Measurements from ENCODE around the gene FAM3A. TPM values are rescaled to one million over a fixed set of nuclear protein-coding genes. Genes with fewer than 3 reads are reported as not detected.

Gene FAM3A
- total and polyA plus RNA-seq, 10 of the 15 experiments (the other 5 are each of a cell fraction or from before 2014, with no cell fraction given): 0.29 to 21.1 (median 11.4) TPM

DNA sequence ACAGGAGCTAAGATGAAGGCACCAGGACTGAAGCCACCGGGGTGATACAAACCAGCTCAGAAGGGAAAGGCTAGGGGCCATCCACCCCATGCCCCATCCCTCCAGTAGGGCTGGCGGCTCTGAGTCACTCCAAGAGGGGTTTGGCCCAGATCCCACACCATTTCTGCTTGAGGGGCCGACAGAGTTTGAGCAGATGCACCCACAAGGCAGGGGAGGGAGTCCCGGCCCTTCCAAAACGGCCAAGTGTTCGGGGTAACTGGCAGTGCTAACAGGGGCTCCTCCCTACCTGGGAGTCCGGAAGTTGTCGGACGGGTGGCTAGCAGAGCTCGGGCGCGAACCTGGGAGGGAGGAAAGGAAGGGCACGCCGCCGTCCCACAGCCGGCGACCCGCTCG, 26.0 kb downstream of the FAM3A start:
- DNase-seq (ENCODE audit: low read depth, low spot score) (no peak), ATAC-seq (peak; percentile 35), FAIRE-seq (no peak)
- Histone ChIP-seq H3K4me3 (peak overlapping the region; percentile 74), H4K20me1 (ENCODE audit: control insufficient read depth, insufficient read depth) (no peaks in the 10 kb centered on the region), H3K4me1 (ENCODE audit: control insufficient read depth, insufficient read depth, low read length) (peaks cover 6% of the 10 kb centered on the region; the same call in 1 of the 2 replicates), H3K27me3 (replicated peaks in 1 of 2; ENCODE audit: control insufficient read depth in 2 of 2, insufficient read depth in 2 of 2, low read length in 1 of 2) (no peaks in the 10 kb centered on the region), H3K36me3 (ENCODE audit: control insufficient read depth in 2 of 2, insufficient read depth in 2 of 2, low read length in 1 of 2) (peaks cover 0 to 2% of the 10 kb centered on the region in 2 experiments; a peak in 1 of 4 replicates), H2AFZ (ENCODE audit: control insufficient read depth, low read depth, low read length) (peak overlapping the region; percentile 55), H3K27ac (ENCODE audit: control insufficient read depth, insufficient read depth) (peak overlapping the region; percentile 76), H3K9me3 (replicated peaks; ENCODE audit: control insufficient read depth, insufficient read depth, low read length) (no peaks in the 10 kb centered on the region; the same call in 2 of the 3 replicates), H3K4me2 (ENCODE audit: control insufficient read depth, insufficient read depth) (peak overlapping the region; percentile 84), H3K9ac (ENCODE audit: control insufficient read depth, insufficient read depth, low read length) (peak overlapping the region; percentile 80), H3K79me2 (ENCODE audit: control insufficient read depth, insufficient read depth, low read length) (peaks cover 16% of the 10 kb centered on the region)
- POLR2A ChIA-PET: interaction anchor here (0.7 to 3.3 kb wide), 17 partner anchors 9 to 121 kb away, joined by 3 to 14 read pairs (median 4); partner anchors contain the start of genes EMD, FAM3A and RPL10
- RAD21 ChIA-PET (ENCODE audit: unreplicated experiment): interaction anchor here (0.6 to 1.9 kb wide), 10 partner anchors 11 to 116 kb away, joined by 3 to 7 read pairs (median 4); partner anchors contain the start of genes FAM3A, LAGE3 and RPL10
- in situ Hi-C loops (cut with MboI): no loop called here
- BruUV-seq (replicated peaks): TSS peak; percentile 81
- SMC1A ChIA-PET (ENCODE audit: uncharacterized antibody, unreplicated experiment): interaction anchor here (0.9 to 2.2 kb wide), 4 partner anchors 10 to 62 kb away, joined by 3 to 7 read pairs (median 4); partner anchors contain the start of genes ATP6AP1 and FAM3A
- 34% methylated on average over 15 of the region's 19 CpGs for WGBS (ENCODE audit: insufficient coverage, insufficient replicate concordance, low lambda C conversion rate, missing lambda C conversion rate)
- intact Hi-C loops (cut with micrococcal nuclease; ENCODE audit: unreplicated experiment): loop anchor here (1.0 kb wide), 1 partner anchor 37 kb away; no protein-coding TSS in a partner anchor
- CTCF ChIA-PET: interaction anchor here (0.6 to 2.4 kb wide), 4 partner anchors 9 to 110 kb away, joined by 3 to 13 read pairs (median 4); no protein-coding TSS in a partner anchor
- TF ChIP-seq IKZF2 (IDR thresholded peaks at IDR 0.05): no peak
- TF ChIP-seq FOXM1 (IDR thresholded peaks at IDR 0.05; ENCODE audit: low read depth, low read length): no peak
- no peak for TF ChIP-seq ZNF687 (IDR thresholded peaks at IDR 0.05)
- no peak for TF ChIP-seq PAX5 (IDR thresholded peaks at IDR 0.05; ENCODE audit: borderline replicate concordance, low read depth, low read length)
- no peak for TF ChIP-seq SREBF1 (IDR thresholded peaks at IDR 0.05; ENCODE audit: low read length)
- no peak for TF ChIP-seq BCL11A (IDR thresholded peaks at IDR 0.05; ENCODE audit: low read depth, low read length)
- TF ChIP-seq EZH2 (IDR thresholded peaks at IDR 0.05; ENCODE audit: borderline replicate concordance, control insufficient read depth, low read depth, low read length): no peak
- no peak for TF ChIP-seq ZBTB40 (IDR thresholded peaks at IDR 0.05; ENCODE audit: borderline replicate concordance)
- TF ChIP-seq MTA2 (IDR thresholded peaks at IDR 0.05; ENCODE audit: low read depth): no peak
- no peak for TF ChIP-seq SMC3 (IDR thresholded peaks at IDR 0.05; ENCODE audit: borderline replicate concordance, low read length)
- no peak for TF ChIP-seq WRNIP1 (IDR thresholded peaks at IDR 0.05; ENCODE audit: borderline replicate concordance, low read depth, low read length)
- no peak for TF ChIP-seq POLR2A (IDR thresholded peaks at IDR 0.05; ENCODE audit: low read depth, low read length)
- TF ChIP-seq, protein P1, sequence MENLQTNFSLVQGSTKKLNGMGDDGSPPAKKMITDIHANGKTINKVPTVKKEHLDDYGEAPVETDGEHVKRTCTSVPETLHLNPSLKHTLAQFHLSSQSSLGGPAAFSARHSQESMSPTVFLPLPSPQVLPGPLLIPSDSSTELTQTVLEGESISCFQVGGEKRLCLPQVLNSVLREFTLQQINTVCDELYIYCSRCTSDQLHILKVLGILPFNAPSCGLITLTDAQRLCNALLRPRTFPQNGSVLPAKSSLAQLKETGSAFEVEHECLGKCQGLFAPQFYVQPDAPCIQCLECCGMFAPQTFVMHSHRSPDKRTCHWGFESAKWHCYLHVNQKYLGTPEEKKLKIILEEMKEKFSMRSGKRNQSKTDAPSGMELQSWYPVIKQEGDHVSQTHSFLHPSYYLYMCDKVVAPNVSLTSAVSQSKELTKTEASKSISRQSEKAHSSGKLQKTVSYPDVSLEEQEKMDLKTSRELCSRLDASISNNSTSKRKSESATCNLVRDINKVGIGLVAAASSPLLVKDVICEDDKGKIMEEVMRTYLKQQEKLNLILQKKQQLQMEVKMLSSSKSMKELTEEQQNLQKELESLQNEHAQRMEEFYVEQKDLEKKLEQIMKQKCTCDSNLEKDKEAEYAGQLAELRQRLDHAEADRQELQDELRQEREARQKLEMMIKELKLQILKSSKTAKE (IDR thresholded peaks at IDR 0.05; ENCODE audit: low read depth, poor library complexity, severe bottlenecking): no peak
- no peak for TF ChIP-seq ZNF384 (IDR thresholded peaks at IDR 0.05; ENCODE audit: borderline replicate concordance, low read depth, low read length)
